ENCODE results near the gene MAMDC4.
"Not testable (repeated sequence)": the region's sequence is repeated elsewhere in the genome, so short reads cannot be mapped to it uniquely, and the experiment has no call there.

Gene MAMDC4

DNA sequence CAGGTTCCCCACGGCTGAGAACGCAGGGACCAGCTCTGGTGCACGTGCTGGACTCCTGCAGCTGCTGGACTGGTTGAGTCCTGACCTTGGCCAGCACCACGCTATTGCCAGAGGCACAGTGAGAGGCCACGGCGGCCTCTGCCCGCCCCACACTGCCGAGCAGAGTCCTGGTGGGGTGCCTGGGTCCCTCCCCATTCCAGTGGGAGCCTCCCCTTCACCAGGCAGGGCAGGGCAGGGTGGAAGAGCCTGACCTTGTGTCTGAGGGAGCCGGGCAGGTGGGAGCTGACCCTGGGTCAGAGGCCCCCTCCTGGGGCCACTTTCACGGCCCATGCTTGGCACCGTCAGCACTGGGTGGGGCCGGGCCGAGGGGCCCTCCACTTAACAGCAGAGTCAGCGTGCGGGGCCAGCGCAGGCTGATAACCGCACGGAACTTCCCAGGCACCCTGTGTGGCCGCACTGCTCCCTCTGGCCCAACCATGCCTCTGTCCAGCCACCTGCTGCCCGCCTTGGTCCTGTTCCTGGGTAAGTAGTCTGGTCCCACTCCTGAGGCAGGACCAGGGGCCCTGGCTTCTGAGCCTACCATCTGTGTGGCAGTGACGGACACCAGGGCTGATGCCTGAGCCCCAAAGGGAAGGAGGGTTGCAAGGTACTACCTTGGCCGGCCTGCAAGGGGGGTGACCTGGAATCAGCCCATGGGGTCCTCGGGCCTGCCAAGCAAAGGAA is at the start of gene MAMDC4:
Gene MAMDC4 (plus strand): TSS at position 406 of the 723 bp plus-strand sequence. CDS start 71 bp downstream, at position 477.
- peaks cover 17% of the 10 kb centered on the region; the same call in 1 of the 2 replicates for H3K79me2 ChIP-seq (ENCODE audit: low read length)
- H3K4me2 ChIP-seq (ENCODE audit: low read depth, low read length), result no peak within 1 kb of the TSS
- H3K4me3 ChIP-seq (ENCODE audit: low read length), result no peak within 1 kb of the TSS
- TF ChIP-seq EZH2phosphoT487 (IDR thresholded peaks at IDR 0.05; ENCODE audit: low read length) (no peak), EZH2 (optimal IDR thresholded peaks at IDR 0.05; ENCODE audit: low read depth, low read length) (no peak)
- TF ChIP-seq, protein P1, sequence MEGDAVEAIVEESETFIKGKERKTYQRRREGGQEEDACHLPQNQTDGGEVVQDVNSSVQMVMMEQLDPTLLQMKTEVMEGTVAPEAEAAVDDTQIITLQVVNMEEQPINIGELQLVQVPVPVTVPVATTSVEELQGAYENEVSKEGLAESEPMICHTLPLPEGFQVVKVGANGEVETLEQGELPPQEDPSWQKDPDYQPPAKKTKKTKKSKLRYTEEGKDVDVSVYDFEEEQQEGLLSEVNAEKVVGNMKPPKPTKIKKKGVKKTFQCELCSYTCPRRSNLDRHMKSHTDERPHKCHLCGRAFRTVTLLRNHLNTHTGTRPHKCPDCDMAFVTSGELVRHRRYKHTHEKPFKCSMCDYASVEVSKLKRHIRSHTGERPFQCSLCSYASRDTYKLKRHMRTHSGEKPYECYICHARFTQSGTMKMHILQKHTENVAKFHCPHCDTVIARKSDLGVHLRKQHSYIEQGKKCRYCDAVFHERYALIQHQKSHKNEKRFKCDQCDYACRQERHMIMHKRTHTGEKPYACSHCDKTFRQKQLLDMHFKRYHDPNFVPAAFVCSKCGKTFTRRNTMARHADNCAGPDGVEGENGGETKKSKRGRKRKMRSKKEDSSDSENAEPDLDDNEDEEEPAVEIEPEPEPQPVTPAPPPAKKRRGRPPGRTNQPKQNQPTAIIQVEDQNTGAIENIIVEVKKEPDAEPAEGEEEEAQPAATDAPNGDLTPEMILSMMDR (IDR thresholded peaks at IDR 0.05; ENCODE audit: low read length), result no peak
- no peak for DNase-seq
- H3K9ac ChIP-seq (ENCODE audit: low read length), result no peak within 1 kb of the TSS
- H4K20me1 ChIP-seq (ENCODE audit: insufficient read depth, low read length), result no peaks in the 10 kb centered on the region
- H3K9me3 ChIP-seq (replicated peaks; ENCODE audit: insufficient read depth, low read length), result no peaks in the 10 kb centered on the region
- H3F3A ChIP-seq (ENCODE audit: insufficient read depth, low read length), result peaks cover 12% of the 10 kb centered on the region; the same call in 1 of the 2 replicates
- no peak within 1 kb of the TSS for H3K27ac ChIP-seq (ENCODE audit: low read length)
- no peaks in the 10 kb centered on the region for H3K9me2 ChIP-seq (replicated peaks; ENCODE audit: insufficient read depth, low read length)
- H3K27me3 ChIP-seq (replicated peaks; ENCODE audit: insufficient read depth, low read length), result no peaks in the 10 kb centered on the region
- 0 out of 2 replicates have a peak, but pooled peaks cover 6% of the 10 kb centered on the region for H3K4me1 ChIP-seq (ENCODE audit: low read length)
- H2AFZ ChIP-seq (ENCODE audit: low read length), result no peak within 1 kb of the TSS
- no peaks in the 10 kb centered on the region for H3K36me3 ChIP-seq (replicated peaks; ENCODE audit: insufficient read depth, low read length)

DNA sequence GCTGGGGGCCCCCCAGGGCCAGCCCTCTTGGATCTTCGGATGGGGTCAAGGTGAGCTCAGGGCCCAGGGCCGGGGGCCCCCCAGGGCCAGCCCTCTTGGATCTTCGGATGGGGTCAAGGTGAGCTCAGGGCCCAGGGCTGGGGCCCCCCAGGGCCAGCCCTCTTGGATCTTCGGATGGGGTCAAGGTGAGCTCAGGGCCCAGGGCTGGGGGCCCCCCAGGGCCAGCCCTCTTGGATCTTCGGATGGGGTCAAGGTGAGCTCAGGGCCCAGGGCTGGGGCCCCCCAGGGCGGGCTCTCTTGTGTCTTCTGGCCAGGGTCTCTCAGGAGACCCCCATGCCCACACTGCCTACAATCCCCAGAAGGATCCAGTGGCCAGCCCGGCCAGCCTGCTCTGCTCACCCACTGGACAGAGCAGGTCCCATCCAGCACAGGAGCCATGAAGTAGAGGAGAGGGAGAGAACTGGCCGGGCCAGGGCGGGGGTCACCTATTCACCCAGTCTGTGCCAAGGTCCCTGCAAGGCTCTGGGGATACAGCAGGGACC is 49.1 kb upstream of the MAMDC4 start:
- peaks cover 13% of the 10 kb centered on the region for H3K4me1 ChIP-seq (ENCODE audit: low read length)
- not testable (repeated sequence) for H3K9ac ChIP-seq (ENCODE audit: low read length); H3K9me3 ChIP-seq (replicated peaks; ENCODE audit: insufficient read depth, low read length); H2AFZ ChIP-seq (ENCODE audit: low read length); H3K4me2 ChIP-seq (ENCODE audit: low read depth, low read length); H3K27me3 ChIP-seq (replicated peaks; ENCODE audit: insufficient read depth, low read length); DNase-seq; H3K9me2 ChIP-seq (replicated peaks; ENCODE audit: insufficient read depth, low read length); H3K27ac ChIP-seq (ENCODE audit: low read length); H3K4me3 ChIP-seq (ENCODE audit: low read length); H3K36me3 ChIP-seq (replicated peaks; ENCODE audit: insufficient read depth, low read length); H4K20me1 ChIP-seq (ENCODE audit: insufficient read depth, low read length)
- peaks cover 16% of the 10 kb centered on the region for H3F3A ChIP-seq (ENCODE audit: insufficient read depth, low read length)
- peaks cover 13% of the 10 kb centered on the region for H3K79me2 ChIP-seq (ENCODE audit: low read length)

DNA sequence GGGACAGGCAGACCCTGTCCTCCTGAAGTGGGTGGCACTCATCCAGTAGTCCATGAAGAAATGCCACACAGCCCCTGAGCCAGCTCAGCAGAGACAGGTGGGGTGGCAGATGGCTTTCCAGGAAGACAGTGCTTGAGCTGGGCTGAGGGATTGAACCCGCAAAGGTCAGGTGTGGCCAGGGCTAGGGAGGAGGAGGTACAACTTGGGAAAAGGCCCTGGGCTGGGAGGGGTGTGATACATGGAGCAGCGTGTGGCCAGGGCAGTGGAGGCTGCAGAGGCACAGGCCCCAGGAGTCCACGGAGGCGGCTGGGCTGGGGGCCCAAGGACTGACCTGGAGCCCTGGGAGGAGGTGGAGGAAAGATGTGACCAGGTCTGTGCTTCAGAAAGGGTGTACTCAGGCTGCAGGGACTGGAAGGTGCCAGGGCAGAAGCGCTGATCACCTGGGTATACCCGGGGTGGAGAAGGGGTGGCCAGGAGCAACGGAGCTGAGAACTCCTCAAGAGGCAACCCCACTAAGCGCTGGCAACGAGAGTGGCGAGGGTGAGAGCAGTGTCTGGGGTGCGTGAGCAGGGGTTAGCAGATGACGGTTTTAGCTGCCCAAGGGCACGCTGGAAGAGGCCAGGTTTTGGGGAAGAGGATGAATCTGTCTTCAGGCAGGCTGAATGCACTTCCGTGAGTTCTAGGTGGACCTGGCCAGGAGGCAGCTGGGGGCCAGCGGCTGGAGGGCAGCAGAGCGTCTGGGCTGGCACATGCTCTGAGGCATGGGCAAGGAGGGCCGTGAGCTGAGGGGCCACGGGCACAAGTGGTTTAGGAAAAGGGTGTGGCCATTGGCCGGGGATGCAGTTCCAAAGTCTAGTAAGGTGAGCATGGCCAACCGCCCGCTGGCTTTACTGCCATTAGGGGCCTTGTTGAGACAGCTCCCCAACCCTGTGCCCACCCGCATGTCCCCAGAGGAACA is 48.3 kb upstream of the MAMDC4 start:
- H3K9me3 ChIP-seq (replicated peaks; ENCODE audit: insufficient read depth, low read length), result no peaks in the 10 kb centered on the region

More for the DNA sequence above, 48.3 kb upstream of the MAMDC4 start:
- Histone ChIP-seq H3F3A (ENCODE audit: insufficient read depth, low read length) (peaks cover 16% of the 10 kb centered on the region), H3K27me3 (replicated peaks; ENCODE audit: insufficient read depth, low read length) (no peaks in the 10 kb centered on the region; the same call in 1 of the 2 replicates), H3K9ac (ENCODE audit: low read length) (no peak overlapping the region), H3K9me2 (replicated peaks; ENCODE audit: insufficient read depth, low read length) (no peaks in the 10 kb centered on the region), H3K36me3 (replicated peaks; ENCODE audit: insufficient read depth, low read length) (no peaks in the 10 kb centered on the region), H3K27ac (ENCODE audit: low read length) (no peak overlapping the region), H3K79me2 (ENCODE audit: low read length) (peaks cover 20% of the 10 kb centered on the region), H2AFZ (ENCODE audit: low read length) (no peak overlapping the region), H3K4me1 (ENCODE audit: low read length) (peaks cover 13% of the 10 kb centered on the region), H4K20me1 (ENCODE audit: insufficient read depth, low read length) (no peaks in the 10 kb centered on the region), H3K4me2 (ENCODE audit: low read depth, low read length) (no peak overlapping the region), H3K4me3 (ENCODE audit: low read length) (no peak overlapping the region)
- TF ChIP-seq, protein P1 (IDR thresholded peaks at IDR 0.05; ENCODE audit: low read length), result no peak
- no peak for TF ChIP-seq EZH2 (optimal IDR thresholded peaks at IDR 0.05; ENCODE audit: low read depth, low read length)
- TF ChIP-seq EZH2phosphoT487 (IDR thresholded peaks at IDR 0.05; ENCODE audit: low read length), result no peak
- no peak for DNase-seq

Data from MM.1S (cell line).